ENCODE results near the gene FAM219A.

The FAM219A gene

GRCh38 chr9:34464571-34464970, 6.2 kb upstream of the FAM219A start:
- no peaks in the 10 kb centered on the region for H3K27me3 ChIP-seq (ENCODE audit: insufficient read depth, low read length)
- TF ChIP-seq EZH2 (IDR thresholded peaks at IDR 0.05; ENCODE audit: borderline replicate concordance, low read length) (no peak), CTCF (IDR thresholded peaks at IDR 0.05; ENCODE audit: low read length) (no peak)
- no peaks in the 10 kb centered on the region for H3K9me3 ChIP-seq (ENCODE audit: low read length)
- H3K27ac ChIP-seq (ENCODE audit: low read depth, low read length, poor library complexity, severe bottlenecking) = no peak overlapping the region
- H3K9ac ChIP-seq (ENCODE audit: low read length) = no peak overlapping the region
- no peak overlapping the region for H2AFZ ChIP-seq (ENCODE audit: low read length)
- H3F3A ChIP-seq (ENCODE audit: insufficient read depth, low read length) = no peaks in the 10 kb centered on the region
- H4K20me1 ChIP-seq (ENCODE audit: insufficient read depth, low read length) = no peaks in the 10 kb centered on the region
- no peaks in the 10 kb centered on the region for H3K36me3 ChIP-seq (ENCODE audit: insufficient read depth, low read length)
- no peaks in the 10 kb centered on the region for H3K9me2 ChIP-seq (ENCODE audit: low read depth, low read length)
- no peaks in the 10 kb centered on the region for H3K79me2 ChIP-seq (ENCODE audit: insufficient read depth, low read length)
- no peaks in the 10 kb centered on the region for H3K4me1 ChIP-seq (ENCODE audit: insufficient read depth, low read length, severe bottlenecking)
- H3K4me3 ChIP-seq (ENCODE audit: low read depth, low read length, poor library complexity, severe bottlenecking) = no peak overlapping the region
- H3K4me2 ChIP-seq (ENCODE audit: low read length) = no peak overlapping the region

- H3K36me3 ChIP-seq (ENCODE audit: insufficient read depth, low read length) = no peaks in the 10 kb centered on the region
- H3K79me2 ChIP-seq (ENCODE audit: insufficient read depth, low read length) = no peaks in the 10 kb centered on the region
- H3K9me3 ChIP-seq (ENCODE audit: low read length) = no peaks in the 10 kb centered on the region
- no peaks in the 10 kb centered on the region for H3K27me3 ChIP-seq (ENCODE audit: insufficient read depth, low read length)
- H3K9me2 ChIP-seq (ENCODE audit: low read depth, low read length) = no peaks in the 10 kb centered on the region
- no peaks in the 10 kb centered on the region for H4K20me1 ChIP-seq (ENCODE audit: insufficient read depth, low read length)
- TF ChIP-seq EZH2 (IDR thresholded peaks at IDR 0.05; ENCODE audit: borderline replicate concordance, low read length) = no peak
- TF ChIP-seq CTCF (IDR thresholded peaks at IDR 0.05; ENCODE audit: low read length) = no peak
- no peak overlapping the region for H3K9ac ChIP-seq (ENCODE audit: low read length)
- H3K4me3 ChIP-seq (ENCODE audit: low read depth, low read length, poor library complexity, severe bottlenecking) = no peak overlapping the region
- H3K4me1 ChIP-seq (ENCODE audit: insufficient read depth, low read length, severe bottlenecking) = peaks cover 2% of the 10 kb centered on the region
- H3F3A ChIP-seq (ENCODE audit: insufficient read depth, low read length) = no peaks in the 10 kb centered on the region
- no peak overlapping the region for H3K4me2 ChIP-seq (ENCODE audit: low read length)
- H2AFZ ChIP-seq (ENCODE audit: low read length) = no peak overlapping the region
- no peak overlapping the region for H3K27ac ChIP-seq (ENCODE audit: low read depth, low read length, poor library complexity, severe bottlenecking)
These were observed 5.5 kb upstream of the FAM219A start for GRCh38 chr9:34463901-34464232.

GRCh38 chr9:34463098-34463900, 4.9 kb upstream of the FAM219A start:
- TF ChIP-seq CTCF (IDR thresholded peaks at IDR 0.05; ENCODE audit: low read length) = no peak
- H3K4me2 ChIP-seq (ENCODE audit: low read length) = no peak overlapping the region
- H3K4me3 ChIP-seq (ENCODE audit: low read depth, low read length, poor library complexity, severe bottlenecking) = no peak overlapping the region

More at GRCh38 chr9:34463098-34463900, 4.9 kb upstream of the FAM219A start:
- Histone ChIP-seq H3K79me2 (ENCODE audit: insufficient read depth, low read length) (no peaks in the 10 kb centered on the region), H3K9me3 (ENCODE audit: low read length) (no peaks in the 10 kb centered on the region), H2AFZ (ENCODE audit: low read length) (no peak overlapping the region), H3K9me2 (ENCODE audit: low read depth, low read length) (no peaks in the 10 kb centered on the region), H3K27ac (ENCODE audit: low read depth, low read length, poor library complexity, severe bottlenecking) (no peak overlapping the region), H4K20me1 (ENCODE audit: insufficient read depth, low read length) (no peaks in the 10 kb centered on the region), H3K9ac (ENCODE audit: low read length) (no peak overlapping the region), H3F3A (ENCODE audit: insufficient read depth, low read length) (no peaks in the 10 kb centered on the region), H3K27me3 (ENCODE audit: insufficient read depth, low read length) (no peaks in the 10 kb centered on the region), H3K36me3 (ENCODE audit: insufficient read depth, low read length) (no peaks in the 10 kb centered on the region), H3K4me1 (ENCODE audit: insufficient read depth, low read length, severe bottlenecking) (peaks cover 5% of the 10 kb centered on the region)

All from OCI-LY1 (cell line).